Gastrocnemius medialis (tissue), 4 donors: ENCODE results near the gene CA9. TPM values are rescaled to one million over a fixed set of nuclear protein-coding genes. Genes with fewer than 3 reads are reported as not detected.
A peak's percentile ranks its signal among the peaks of the same experiment; 100 is the strongest.

Experiments
- ATAC-seq, 2 donors: fragments of 150-250 bp; one replicate each; pipeline ENCODE4 v1.9.1; 2016
- DNase-seq, 2 donors: peaks; one replicate each; pipeline ENCODE4 v3.0.0-alpha.2; 2019
- H3K27ac ChIP-seq, 4 donors: fragments of 200-600 bp; sonication (generic); 1 replicate in 1 of 4; 2 replicates in 3 of 4; pipeline ENCODE4 v1.5.1; 2016 to 2018; ENCODE audit warnings: mild to moderate bottlenecking in 2 of 4, moderate library complexity in 1 of 4
- H3K27me3 ChIP-seq, 3 donors: fragments of 200-600 bp; sonication (generic) in 2 of 3; 1 replicate in 1 of 3; 2 replicates in 2 of 3; pipeline versions ENCODE4 v1.5.1 to v1.6.0; 2016 to 2019; ENCODE audit warnings: mild to moderate bottlenecking in 1 of 3, moderate library complexity in 1 of 3
- H3K36me3 ChIP-seq, 2 donors: fragments of 200-600 bp; sonication (generic) in 1 of 2; one replicate each; pipeline ENCODE4 v1.5.1; 2017 to 2018
- H3K4me1 ChIP-seq, 2 donors: fragments of 200-600 bp; sonication (generic) in 1 of 2; one replicate each; pipeline ENCODE4 v1.5.1; 2016 to 2017; ENCODE audit warnings: mild to moderate bottlenecking in 2 of 2
- H3K4me3 ChIP-seq, 4 donors: fragments of 200-600 bp; sonication (generic) in 3 of 4; 1 replicate in 1 of 4; 2 replicates in 3 of 4; pipeline ENCODE4 v1.5.1; 2016 to 2019; ENCODE audit warnings: mild to moderate bottlenecking in 2 of 4
- H3K9me3 ChIP-seq, 3 donors: fragments of 200-600 bp; sonication (generic) in 2 of 3; 1 replicate in 1 of 3; 2 replicates in 2 of 3; pipeline ENCODE4 v1.5.1; 2016 to 2019
- CTCF ChIP-seq, 5 experiments: fragments of 450-650 bp in 3 of 5; fragments of 200-600 bp in 2 of 5; sonication (generic) in 2 of 5; IDR thresholded peaks in 4 of 5; conservative IDR thresholded peaks in 1 of 5; 1 replicate in 4 of 5; 2 replicates in 1 of 5; pipeline ENCODE4 v1.5.1; 2016 to 2019; ENCODE audit warnings: antibody characterized with exemption in 5 of 5, mild to moderate bottlenecking in 3 of 5, moderate library complexity in 3 of 5
- POLR2A ChIP-seq, 2 donors: fragments of 450-650 bp; IDR thresholded peaks; one replicate each; pipeline ENCODE4 v1.6.1; 2017; ENCODE audit warnings: antibody characterized with exemption in 2 of 2, mild to moderate bottlenecking in 2 of 2, moderate library complexity in 2 of 2
- in situ Hi-C, 4 donors: fragments of 200-750 bp; cut with MboI; loops; one replicate each; pipeline versions ENCODE4 v1.15.0 to v1.8.0; 2017; ENCODE audit warnings: low sequenced_read_pairs in 4 of 4
- intact Hi-C: fragments of 100-400 bp; cut with DNase I; formaldehyde crosslinking; loops from one replicate; pipeline ENCODE4 v1.15.1; 2023; ENCODE audit warnings: low total_unique reads
- total RNA-seq, 4 donors: library from RNA; depleted of rRNA; stranded (reverse); fragments of >200 nt; gene quantifications; one replicate each; pipeline versions ENCODE4 v1.1.0 to v1.2.3, GENCODE V29; 2016

The CA9 gene
- total RNA-seq, 4 donors from 2014 or later, result not detected

- peaks cover 31 to 41% of the 10 kb centered on the region in 2 donors for H3K4me1 ChIP-seq
- no peaks in the 10 kb centered on the region for H3K27me3 ChIP-seq
- TF ChIP-seq POLR2A (IDR thresholded peaks at IDR 0.05) (no peak), CTCF (IDR thresholded peaks at IDR 0.05 in 4 of 5, conservative IDR thresholded peaks at IDR 0.05 in 1 of 5) (no peak)
- peaks cover 6 to 53% of the 10 kb centered on the region in 2 donors for H3K36me3 ChIP-seq
- intact Hi-C loops (no loop called here), in situ Hi-C loops (loop anchor here in 2 of 4 donors (10.0 to 25.0 kb wide), 2 partner anchors 61 to 238 kb away; partner anchors contain the start of genes ARHGEF39 (in 1 of the 2) and RUSC2 (in 1 of the 2))
- no peak for DNase-seq
- H3K27ac ChIP-seq, result no peak overlapping the region
- no peaks in the 10 kb centered on the region for H3K9me3 ChIP-seq
- H3K4me3 ChIP-seq, result no peak overlapping the region
- no peak for ATAC-seq
These were observed 51.6 kb downstream of the CA9 start for GRCh38 chr9:35725362-35725761.

DNA sequence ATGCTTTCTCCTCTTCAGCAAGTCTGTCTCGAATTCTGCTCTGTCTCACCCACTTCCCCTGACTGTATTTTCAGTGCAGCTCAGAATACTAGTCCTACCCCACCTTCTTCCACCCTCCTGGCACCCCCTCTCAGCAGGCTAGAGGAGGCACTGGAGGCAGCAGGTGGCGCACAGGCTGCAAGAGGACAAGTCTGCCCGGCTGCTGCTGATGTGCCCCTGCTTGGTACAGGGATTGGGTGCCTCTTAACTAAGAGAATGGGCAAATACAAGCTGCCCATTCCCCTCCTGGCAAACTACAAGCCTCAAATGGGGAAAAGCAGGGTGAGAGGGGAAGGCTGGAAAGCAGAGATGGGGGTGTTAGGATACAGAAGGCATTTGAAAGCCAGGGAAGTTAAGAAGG lies 53.2 kb downstream of the CA9 start:
- H3K9me3 ChIP-seq, result no peaks in the 10 kb centered on the region
- DNase-seq, result no peak
- H3K36me3 ChIP-seq, result peaks cover 0 to 38% of the 10 kb centered on the region in 2 donors
- no peak overlapping the region for H3K4me3 ChIP-seq
- intact Hi-C loops, result no loop called here
- peak overlapping the region; percentile 62 to 98 (median 88) for H3K27ac ChIP-seq
- no peak for ATAC-seq
- H3K4me1 ChIP-seq, result peaks cover 40 to 50% of the 10 kb centered on the region in 2 donors
- no peaks in the 10 kb centered on the region for H3K27me3 ChIP-seq
- in situ Hi-C loops, result loop anchor here in 2 of 4 donors (10.0 to 25.0 kb wide), 2 partner anchors 62 to 240 kb away; partner anchors contain the start of genes ARHGEF39 (in 1 of the 2) and RUSC2 (in 1 of the 2)
- TF ChIP-seq POLR2A (IDR thresholded peaks at IDR 0.05), result no peak
- no peak for TF ChIP-seq CTCF (IDR thresholded peaks at IDR 0.05 in 4 of 5, conservative IDR thresholded peaks at IDR 0.05 in 1 of 5)

DNA sequence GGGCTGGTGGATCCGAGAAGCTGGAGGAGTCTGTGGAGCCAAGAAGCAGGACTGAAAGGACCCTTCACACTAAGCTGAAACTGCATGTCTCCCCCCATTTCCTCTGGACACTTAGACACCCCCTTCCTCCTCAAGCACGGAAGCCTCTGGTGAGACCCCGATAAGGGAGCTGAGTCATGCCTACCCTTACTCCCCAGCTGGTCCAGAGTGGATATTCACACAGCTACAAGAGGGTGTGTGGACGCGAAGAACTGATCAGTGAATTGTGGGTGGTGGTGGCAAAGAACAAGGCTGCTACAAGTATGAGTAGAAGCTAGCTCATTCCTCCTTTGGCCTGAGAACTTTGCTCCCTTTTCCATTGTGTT lies 53.9 kb downstream of the CA9 start:
- in situ Hi-C loops, result loop anchor here in 2 of 4 donors (10.0 to 25.0 kb wide), 2 partner anchors 63 to 240 kb away; partner anchors contain the start of genes ARHGEF39 (in 1 of the 2) and RUSC2 (in 1 of the 2)
- DNase-seq, result no peak

DNA sequence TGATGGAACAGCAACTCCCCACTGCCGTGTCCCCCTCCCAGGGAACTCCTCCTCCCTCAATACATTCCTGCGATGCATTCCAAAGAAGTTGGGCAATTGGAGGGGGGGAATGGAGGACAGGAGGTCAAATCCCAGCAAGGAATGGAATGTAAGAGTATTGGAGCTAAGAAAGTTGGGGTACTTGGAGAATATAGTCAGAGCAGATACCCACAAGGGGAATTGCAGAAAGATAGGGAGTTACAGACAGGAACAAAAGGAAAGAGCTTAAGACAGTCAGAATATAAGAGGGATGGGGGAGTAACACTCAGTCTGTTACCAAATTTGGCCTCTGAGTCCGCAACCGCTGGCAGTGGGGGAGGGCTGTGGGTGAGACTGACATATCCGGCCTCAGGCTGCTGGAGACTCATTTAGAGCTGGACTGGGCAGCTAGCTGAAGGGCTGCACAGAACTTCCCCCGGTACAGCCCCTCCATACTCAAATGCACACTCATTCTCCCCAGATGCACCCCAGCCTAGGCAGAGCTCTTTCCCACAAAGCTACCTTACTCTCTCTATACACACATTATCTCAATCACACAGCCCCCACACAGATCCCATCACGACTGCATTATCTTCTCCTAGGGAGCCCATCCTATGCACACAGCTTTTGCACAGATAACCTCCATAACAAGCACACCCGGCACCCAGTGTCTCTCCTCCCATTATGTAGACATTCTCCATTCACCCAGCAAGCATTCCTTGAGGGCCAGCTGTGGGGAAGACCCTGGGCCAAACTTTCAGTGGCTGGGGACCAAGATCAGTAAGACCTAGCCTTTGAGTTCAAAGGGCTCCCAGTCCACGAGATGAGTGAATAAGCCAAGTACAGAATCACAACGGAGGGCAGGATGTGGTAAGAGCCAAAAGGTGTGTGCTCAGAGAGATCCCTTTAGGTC lies 54.6 kb downstream of the CA9 start:
- H3K27me3 ChIP-seq, result no peaks in the 10 kb centered on the region
- peaks cover 0 to 24% of the 10 kb centered on the region in 2 donors for H3K36me3 ChIP-seq
- in situ Hi-C loops, result loop anchor here in 2 of 4 donors (10.0 to 25.0 kb wide), 2 partner anchors 64 to 241 kb away; partner anchors contain the start of genes ARHGEF39 (in 1 of the 2) and RUSC2 (in 1 of the 2)
- H3K9me3 ChIP-seq, result no peaks in the 10 kb centered on the region
- peaks cover 44 to 54% of the 10 kb centered on the region in 2 donors for H3K4me1 ChIP-seq
- peak; percentile 47 to 50 for TF ChIP-seq POLR2A (IDR thresholded peaks at IDR 0.05)
- TF ChIP-seq CTCF (IDR thresholded peaks at IDR 0.05 in 4 of 5, conservative IDR thresholded peaks at IDR 0.05 in 1 of 5), result no peak
- H3K4me3 ChIP-seq, result peak overlapping the region in 3 of 4 donors; percentile 26 to 43 (median 40)
- intact Hi-C loops, result no loop called here
- DNase-seq (peak; percentile 67 to 82), ATAC-seq (peak; percentile 25 to 26)
- H3K27ac ChIP-seq, result peak overlapping the region; percentile 62 to 98 (median 88)

More for the DNA sequence above, 53.9 kb downstream of the CA9 start:
- H3K9me3 ChIP-seq, result no peaks in the 10 kb centered on the region
- peak overlapping the region in 2 of 4 donors; percentile 26 to 43 for H3K4me3 ChIP-seq
- H3K36me3 ChIP-seq, result peaks cover 0 to 30% of the 10 kb centered on the region in 2 donors
- TF ChIP-seq CTCF (IDR thresholded peaks at IDR 0.05 in 4 of 5, conservative IDR thresholded peaks at IDR 0.05 in 1 of 5), result no peak
- TF ChIP-seq POLR2A (IDR thresholded peaks at IDR 0.05), result no peak
- H3K27me3 ChIP-seq, result no peaks in the 10 kb centered on the region
- H3K4me1 ChIP-seq, result peaks cover 40 to 50% of the 10 kb centered on the region in 2 donors
- peak overlapping the region; percentile 62 to 98 (median 88) for H3K27ac ChIP-seq
- intact Hi-C loops, result no loop called here
- no peak for ATAC-seq
